Brain microvascular endothelial cell (primary cell): Measurements from ENCODE around the gene TNIK.

ENCODE experiments used
- DNase-seq: peaks from one replicate; pipeline ENCODE4 v3.0.0-alpha.2; 2020
- H3K27ac ChIP-seq: fragments of 250-450 bp; sonication (Bioruptor Pico); 2 replicates; pipeline ENCODE4 v1.5.1; 2020; ENCODE audit warnings: mild to moderate bottlenecking, moderate library complexity
- H3K27me3 ChIP-seq: fragments of 250-450 bp; sonication (Bioruptor Pico); replicated peaks from 2 replicates; pipeline ENCODE4 v1.5.1; 2020; ENCODE audit warnings: mild to moderate bottlenecking
- H3K36me3 ChIP-seq: fragments of 250-450 bp; sonication (Bioruptor Pico); replicated peaks from 2 replicates; pipeline ENCODE4 v1.5.1; 2020; ENCODE audit warnings: mild to moderate bottlenecking
- H3K4me3 ChIP-seq: 2 replicates; pipeline ENCODE4 v1.5.1; 2011; ENCODE audit warnings: low read depth, mild to moderate bottlenecking, control low read depth, low read length, moderate library complexity
- in situ Hi-C: cut with HindIII; loops from 2 replicates; pipeline ENCODE4 v1.10.0; 2017; ENCODE audit warnings: low sequenced_read_pairs, low pct_ligation_motif_present
- TF ChIP-seq, protein P1 (sequence below): IDR thresholded peaks from 2 replicates; pipeline ENCODE4 v1.5.1; 2011; ENCODE audit warnings: low read depth, mild to moderate bottlenecking, moderate library complexity, low read length, control low read depth, inconsistent platforms; ENCODE audit errors: missing control alignments

Gene TNIK

DNA sequence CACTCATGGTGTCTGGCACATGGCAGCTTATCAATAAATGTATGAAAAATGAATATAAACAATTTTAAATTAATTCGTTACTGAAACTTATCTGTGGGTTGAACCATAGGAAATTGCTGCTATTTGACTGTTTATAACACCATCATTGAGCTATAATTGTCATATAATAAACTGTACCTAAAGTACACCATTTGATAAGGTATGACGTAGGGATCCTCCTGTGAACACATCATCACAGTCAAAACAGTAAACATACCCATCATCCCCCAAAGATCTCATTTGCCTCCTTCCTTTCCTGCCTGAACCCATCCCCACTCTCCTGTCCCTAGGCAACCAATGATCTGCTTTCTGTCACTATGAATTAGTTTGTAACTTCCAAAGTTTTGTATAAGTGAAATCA is 282.7 kb downstream of the TNIK start:
- DNase-seq = no peak
- H3K27me3 ChIP-seq = no peaks in the 10 kb centered on the region

DNA sequence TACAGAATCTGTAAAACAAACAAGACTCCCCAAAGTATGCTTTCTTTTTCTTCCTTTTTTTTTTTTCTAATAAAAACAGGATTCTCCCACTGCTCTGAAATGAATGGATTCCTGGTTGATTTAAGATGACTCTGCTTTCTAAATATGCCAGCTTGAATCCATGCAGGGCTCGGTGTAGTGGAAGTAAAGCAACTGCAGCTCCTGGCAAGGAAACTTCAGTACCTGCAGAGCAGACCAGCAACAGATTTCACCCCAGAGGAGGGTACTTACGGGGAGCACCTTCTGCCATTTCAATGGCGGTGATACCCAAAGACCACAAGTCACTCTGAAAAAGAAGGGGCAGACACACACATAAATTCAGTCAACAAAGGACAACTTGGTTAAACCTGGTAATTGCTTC is 283.1 kb downstream of the TNIK start:
- in situ Hi-C loops = loop anchor here (25.0 kb wide), 1 partner anchor 385 kb away; no protein-coding TSS in a partner anchor
- TF ChIP-seq, protein P1, sequence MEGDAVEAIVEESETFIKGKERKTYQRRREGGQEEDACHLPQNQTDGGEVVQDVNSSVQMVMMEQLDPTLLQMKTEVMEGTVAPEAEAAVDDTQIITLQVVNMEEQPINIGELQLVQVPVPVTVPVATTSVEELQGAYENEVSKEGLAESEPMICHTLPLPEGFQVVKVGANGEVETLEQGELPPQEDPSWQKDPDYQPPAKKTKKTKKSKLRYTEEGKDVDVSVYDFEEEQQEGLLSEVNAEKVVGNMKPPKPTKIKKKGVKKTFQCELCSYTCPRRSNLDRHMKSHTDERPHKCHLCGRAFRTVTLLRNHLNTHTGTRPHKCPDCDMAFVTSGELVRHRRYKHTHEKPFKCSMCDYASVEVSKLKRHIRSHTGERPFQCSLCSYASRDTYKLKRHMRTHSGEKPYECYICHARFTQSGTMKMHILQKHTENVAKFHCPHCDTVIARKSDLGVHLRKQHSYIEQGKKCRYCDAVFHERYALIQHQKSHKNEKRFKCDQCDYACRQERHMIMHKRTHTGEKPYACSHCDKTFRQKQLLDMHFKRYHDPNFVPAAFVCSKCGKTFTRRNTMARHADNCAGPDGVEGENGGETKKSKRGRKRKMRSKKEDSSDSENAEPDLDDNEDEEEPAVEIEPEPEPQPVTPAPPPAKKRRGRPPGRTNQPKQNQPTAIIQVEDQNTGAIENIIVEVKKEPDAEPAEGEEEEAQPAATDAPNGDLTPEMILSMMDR = no peak
- no peaks in the 10 kb centered on the region for H3K27me3 ChIP-seq
- no peak overlapping the region for H3K27ac ChIP-seq
- peaks cover 5% of the 10 kb centered on the region for H3K36me3 ChIP-seq
- H3K4me3 ChIP-seq = no peak overlapping the region
- no peak for DNase-seq

More for the DNA sequence above, 282.7 kb downstream of the TNIK start:
- TF ChIP-seq, protein P1 = no peak
- Histone ChIP-seq H3K27ac (no peak overlapping the region), H3K36me3 (peaks cover 4% of the 10 kb centered on the region), H3K4me3 (no peak overlapping the region)
- in situ Hi-C loops = loop anchor here (25.0 kb wide), 1 partner anchor 385 kb away; no protein-coding TSS in a partner anchor

DNA sequence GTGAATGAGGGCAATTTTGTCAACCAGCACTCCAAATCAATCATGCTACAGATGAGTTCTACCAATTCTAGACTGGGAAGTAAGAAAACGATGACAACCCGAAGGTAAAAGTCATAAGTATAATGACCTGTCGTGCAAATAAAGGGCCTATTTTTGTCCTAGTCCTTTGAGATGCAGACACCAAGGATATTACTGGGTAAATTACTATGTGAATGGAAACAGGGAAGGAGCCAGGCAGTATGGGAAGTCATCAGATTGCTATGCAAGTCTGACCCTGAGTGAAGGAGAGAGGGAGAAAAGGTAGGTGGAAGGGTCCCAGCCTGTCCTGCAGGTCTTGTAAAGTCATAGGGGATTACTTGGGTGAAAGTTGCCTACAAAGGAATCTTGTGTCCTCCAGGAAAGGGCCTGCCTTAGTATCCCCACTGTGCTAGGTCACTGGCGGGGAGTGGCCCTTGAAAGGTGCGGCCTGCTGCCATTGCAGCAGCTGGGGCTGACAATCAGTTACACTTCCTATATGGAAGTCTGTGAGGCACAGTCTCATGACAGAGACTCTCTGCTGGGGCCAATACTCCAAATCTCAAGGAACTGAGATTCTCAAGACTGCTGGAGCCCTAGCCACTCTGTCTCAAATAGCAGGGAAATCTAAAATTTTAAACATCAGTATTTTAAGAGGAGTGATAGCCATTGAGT is 283.8 kb downstream of the TNIK start:
- no peak for DNase-seq
- peaks cover 9% of the 10 kb centered on the region for H3K36me3 ChIP-seq
- no peaks in the 10 kb centered on the region for H3K27me3 ChIP-seq
- TF ChIP-seq, protein P1 = no peak
- no peak overlapping the region for H3K27ac ChIP-seq
- in situ Hi-C loops = loop anchor here (25.0 kb wide), 1 partner anchor 386 kb away; no protein-coding TSS in a partner anchor
- H3K4me3 ChIP-seq = no peak overlapping the region

DNA sequence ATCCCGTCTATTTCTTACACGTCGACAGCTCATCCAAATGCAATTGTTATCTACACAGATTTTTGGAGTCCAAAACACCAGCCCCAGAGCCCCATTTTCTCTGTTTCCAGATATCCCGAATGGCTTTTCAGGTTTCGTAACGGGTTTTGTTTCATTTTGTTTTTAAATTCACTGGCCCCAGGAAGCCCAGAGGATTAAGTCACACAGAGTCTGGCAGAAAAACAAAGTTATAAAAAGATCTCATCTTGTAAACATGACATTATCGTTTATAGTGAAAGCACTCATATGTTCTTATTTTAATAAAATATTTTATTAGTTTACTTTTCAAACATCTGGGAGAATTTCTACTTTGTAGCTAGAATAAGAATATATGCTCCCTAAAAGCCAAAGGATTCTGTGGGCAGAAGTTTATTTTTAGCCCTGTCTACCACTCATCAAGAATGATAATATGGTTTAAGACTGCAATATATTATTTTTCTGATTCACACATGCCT is 284.4 kb downstream of the TNIK start:
- Histone ChIP-seq H3K4me3 (no peak overlapping the region), H3K27ac (no peak overlapping the region), H3K36me3 (peaks cover 9% of the 10 kb centered on the region), H3K27me3 (no peaks in the 10 kb centered on the region)
- in situ Hi-C loops = loop anchor here (25.0 kb wide), 1 partner anchor 387 kb away; no protein-coding TSS in a partner anchor
- no peak for DNase-seq
- TF ChIP-seq, protein P1 = no peak

DNA sequence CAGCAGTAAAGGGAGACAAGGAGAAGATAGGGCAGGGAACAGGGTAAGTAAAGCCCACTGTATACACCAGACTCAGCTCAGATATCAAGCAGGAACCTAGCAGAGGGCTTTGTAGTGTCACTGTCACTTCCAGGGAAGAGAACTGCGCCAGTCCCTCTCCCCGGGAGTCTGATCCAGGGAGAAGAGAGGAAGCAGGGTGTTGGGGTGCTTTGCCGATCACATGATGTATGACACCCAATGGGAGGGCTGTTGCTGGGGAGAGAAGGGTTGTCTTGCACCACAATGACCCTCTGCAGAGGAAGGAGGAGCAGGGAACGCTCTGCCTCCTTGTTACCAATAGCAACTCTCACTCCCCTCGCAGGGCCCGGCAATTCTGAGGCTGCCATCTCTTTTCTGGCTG is 286.5 kb downstream of the TNIK start:
- DNase-seq = no peak
- H3K36me3 ChIP-seq = peaks cover 9% of the 10 kb centered on the region
- TF ChIP-seq, protein P1 = no peak
- no peak overlapping the region for H3K4me3 ChIP-seq
- in situ Hi-C loops = no loop called here
- no peak overlapping the region for H3K27ac ChIP-seq
- no peaks in the 10 kb centered on the region for H3K27me3 ChIP-seq
